Measurements from ENCODE around the gene GNG12.

The GNG12 gene

GRCh38 chr1:67840449-67840848 lies 7.2 kb upstream of the GNG12 start:
- no peak for DNase-seq (ENCODE audit: low read depth)

DNA sequence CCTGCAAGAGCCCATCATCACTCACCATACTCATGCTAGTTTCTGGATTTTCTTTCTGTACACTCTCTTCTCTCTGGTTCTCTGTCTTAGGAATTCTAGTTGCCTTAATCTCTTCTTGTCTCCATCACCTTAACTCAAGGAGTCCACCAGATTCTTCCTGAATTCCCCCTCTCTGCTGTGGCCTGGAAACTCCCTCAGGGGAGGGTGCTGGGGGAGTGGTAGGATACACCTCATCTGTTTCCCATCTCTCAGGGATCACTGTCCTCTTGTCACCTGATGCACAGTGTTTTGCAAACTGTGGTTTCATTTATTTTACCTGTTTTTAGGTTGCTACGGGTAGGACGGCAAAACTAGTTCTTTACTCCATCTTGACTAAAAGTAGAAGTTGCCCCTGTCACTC lies 6.6 kb upstream of the GNG12 start:
- no peak for DNase-seq (ENCODE audit: low read depth)

GRCh38 chr1:67838180-67838910 lies 5.1 kb upstream of the GNG12 start:
- DNase-seq (ENCODE audit: low read depth) = no peak

- DNase-seq (ENCODE audit: low read depth) = no peak
Observed at GRCh38 chr1:67836769-67837168, 3.5 kb upstream of the GNG12 start.

GRCh38 chr1:67835663-67836452 lies 2.6 kb upstream of the GNG12 start:
- no peak for DNase-seq (ENCODE audit: low read depth)

DNA sequence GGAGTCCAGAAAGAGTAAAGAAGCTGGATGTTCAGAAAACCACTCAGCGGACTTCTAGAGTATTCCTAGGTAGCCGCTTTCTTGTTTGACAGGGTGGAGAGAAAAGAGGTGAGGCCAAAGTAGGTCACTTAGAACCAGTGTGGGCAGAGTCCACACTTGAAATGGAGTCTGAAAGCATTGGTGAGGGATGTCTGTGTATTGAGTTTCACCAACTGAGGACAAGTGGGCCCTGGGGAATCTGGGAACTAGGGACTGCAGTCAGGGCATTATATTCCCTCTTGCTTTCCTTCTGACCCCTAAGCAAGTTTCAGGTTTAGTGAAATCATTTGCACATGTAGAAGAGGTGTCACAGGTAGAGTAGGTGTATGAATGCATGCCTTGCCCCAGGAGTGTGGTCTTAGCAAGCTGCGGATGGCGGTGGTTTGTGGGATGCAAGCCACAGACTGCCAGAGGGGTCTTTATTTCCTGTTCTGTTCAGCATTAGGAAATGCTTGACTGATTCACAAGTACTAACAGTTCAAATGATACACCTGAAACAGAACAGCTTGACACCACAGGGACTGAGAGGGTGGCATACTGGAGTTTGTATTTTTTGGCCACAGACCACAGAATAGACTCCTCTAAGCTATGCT lies 1.1 kb upstream of the GNG12 start:
- DNase-seq (ENCODE audit: low read depth) = no peak

DNA sequence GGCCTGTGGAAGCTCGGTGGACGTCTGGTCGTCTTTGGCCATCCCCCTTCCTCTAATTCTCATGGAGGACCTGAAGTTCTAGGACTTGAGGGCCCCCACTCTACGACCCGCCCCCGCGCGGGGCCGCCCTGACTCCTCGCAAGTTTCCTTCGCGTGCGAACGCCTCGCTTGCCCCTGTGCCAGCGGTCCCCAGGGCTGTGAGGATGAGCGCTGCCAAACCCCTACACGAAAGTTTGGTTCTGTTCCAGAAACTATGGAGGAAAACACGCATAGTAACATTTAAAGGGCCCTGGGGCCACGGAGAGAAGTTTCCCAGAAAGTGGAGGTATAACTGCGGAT lies 304 bp upstream of the GNG12 start:
- DNase-seq (ENCODE audit: low read depth) = no peak

GRCh38 chr1:67831850-67832513 lies 1.3 kb downstream of the GNG12 start:
- no peak for DNase-seq (ENCODE audit: low read depth)

DNA sequence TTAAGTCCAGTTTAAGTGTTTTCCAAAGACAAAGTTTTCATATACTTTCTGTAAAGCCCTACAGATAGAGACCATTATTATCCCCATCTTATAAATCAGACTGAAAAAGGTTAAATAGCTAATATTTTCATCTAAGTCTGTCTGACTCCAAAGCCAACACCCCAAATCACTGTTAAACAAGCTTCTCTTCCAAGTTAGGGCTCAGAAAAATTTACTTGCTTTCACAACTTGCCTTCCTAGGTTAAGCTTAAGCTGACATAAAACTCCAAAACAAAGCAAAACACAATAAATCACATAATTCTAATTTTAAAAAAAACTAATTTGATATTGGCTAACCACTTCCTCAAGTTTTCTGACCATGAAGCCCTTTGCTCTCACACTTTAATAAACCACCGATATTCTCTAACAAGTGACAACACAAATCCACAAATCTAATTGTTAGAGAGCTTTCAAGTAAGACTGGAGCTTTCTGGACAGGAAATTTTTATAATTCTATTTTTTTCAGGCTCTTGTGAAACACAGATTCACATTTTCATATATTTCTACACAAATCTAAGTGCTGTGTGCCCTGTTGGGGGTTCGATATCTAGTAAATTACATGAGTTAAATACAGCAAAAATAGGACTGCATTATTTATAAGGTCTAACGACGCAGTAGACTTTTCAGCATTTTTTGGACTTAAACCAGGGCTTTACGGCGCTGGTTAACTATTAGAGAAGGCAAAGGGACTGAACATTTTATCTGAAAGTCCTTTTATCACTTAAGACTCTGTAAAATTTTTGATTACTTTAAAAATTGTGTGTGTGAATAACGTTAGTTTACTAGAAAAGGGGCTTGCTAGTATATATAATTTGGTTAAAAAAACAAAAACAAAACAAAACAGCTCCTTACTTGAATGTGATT lies 2.1 kb downstream of the GNG12 start:
- no peak for DNase-seq (ENCODE audit: low read depth)

GRCh38 chr1:67830226-67830625 lies 3.0 kb downstream of the GNG12 start:
- no peak for DNase-seq (ENCODE audit: low read depth)

- no peak for DNase-seq (ENCODE audit: low read depth)
Observed at GRCh38 chr1:67827688-67828087, 5.6 kb downstream of the GNG12 start.

GRCh38 chr1:67825591-67825990 lies 7.7 kb downstream of the GNG12 start:
- DNase-seq (ENCODE audit: low read depth) = no peak

DNA sequence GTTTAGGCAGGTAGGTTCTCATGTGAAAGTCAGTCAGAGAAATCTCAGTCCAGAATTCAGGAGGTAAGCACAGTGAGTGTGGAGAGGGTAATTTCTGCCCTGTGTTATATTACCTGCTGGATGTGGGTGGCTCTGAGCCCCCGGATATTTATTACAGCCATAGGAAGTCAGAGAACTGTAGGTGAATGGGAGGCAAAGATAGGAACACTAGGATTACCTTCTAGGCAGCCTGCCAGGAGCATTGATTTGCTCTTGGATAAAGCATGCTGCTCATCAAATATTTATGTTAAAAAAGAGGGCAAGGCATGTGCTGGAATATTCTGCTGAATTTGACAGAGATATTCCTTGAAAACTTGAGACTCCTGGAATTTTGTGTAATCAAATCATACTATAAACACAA lies 8.5 kb downstream of the GNG12 start:
- no peak for DNase-seq (ENCODE audit: low read depth)

- no peak for DNase-seq (ENCODE audit: low read depth)
Observed at GRCh38 chr1:67823615-67824014, 9.7 kb downstream of the GNG12 start.

GRCh38 chr1:67821263-67821662 lies 12.0 kb downstream of the GNG12 start:
- no peak for DNase-seq (ENCODE audit: low read depth)

DNA sequence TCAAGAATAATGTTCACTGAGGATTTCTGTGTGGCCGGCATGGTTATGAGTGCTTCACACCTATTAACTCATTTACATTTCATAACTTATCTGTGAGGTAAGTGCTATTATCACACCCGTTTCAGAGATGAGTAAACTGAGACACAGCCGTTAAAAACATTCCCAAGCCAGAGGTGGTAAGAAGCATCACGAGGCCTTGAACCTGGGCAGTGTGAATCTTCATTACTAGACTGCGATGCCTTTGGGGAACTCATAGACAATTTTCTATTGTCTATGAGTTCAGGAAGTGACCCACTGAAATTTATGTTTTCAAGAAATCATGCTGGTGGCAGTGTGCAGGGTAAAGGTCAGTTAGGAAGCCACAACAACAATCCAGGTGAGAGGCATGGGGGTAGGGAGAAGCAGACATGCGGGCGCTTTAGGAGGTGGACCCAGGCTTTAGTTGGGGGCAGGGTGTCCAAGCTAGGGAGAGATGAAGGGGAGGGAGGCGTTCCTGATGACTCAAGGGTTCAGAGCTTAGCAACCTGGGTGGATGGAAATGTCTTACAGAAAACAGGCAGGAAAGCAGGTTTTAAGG lies 14.5 kb downstream of the GNG12 start:
- no peak for DNase-seq (ENCODE audit: low read depth)

GRCh38 chr1:67818162-67818561 lies 15.1 kb downstream of the GNG12 start:
- no peak for DNase-seq (ENCODE audit: low read depth)

DNA sequence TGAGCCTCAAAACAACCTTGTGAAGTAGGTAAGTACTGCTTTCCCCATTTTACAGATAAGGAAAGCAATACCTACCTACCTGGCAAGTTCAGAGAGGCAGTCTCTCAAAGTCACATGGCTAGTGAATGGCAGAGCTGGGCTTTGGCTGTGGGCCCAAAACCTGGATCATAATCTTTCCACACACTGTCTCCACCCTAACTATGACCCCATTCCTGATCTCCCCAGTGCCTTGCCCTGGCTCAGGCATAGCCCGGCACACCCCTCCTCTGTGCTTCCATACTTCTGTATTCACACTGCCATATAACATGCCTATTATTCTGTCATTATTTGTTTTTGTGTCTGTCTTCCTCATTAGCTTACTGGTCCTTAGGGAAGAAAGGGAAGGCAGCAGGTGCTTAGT lies 15.9 kb downstream of the GNG12 start:
- DNase-seq (ENCODE audit: low read depth) = no peak

DNA sequence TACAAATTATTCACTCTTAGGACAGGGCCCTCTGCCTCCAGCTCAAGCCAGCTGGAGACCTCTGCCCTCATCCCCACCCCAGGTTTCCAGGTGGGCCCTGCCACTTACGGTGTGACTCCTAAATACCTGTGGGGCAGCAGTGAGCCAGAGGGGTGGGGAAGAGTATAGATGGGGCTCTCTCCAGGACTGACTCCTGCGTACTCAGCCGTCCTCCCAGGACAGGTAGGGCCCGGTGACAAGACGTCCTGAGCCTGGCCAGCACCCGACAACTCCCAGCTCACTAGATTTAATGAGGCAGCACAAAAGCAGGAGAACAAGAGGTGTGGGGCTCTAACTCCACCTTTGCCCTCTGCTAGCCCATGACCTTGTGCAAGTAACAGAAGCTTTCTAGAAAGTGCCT lies 16.8 kb downstream of the GNG12 start:
- DNase-seq (ENCODE audit: low read depth) = no peak

GRCh38 chr1:67816095-67816475 lies 17.2 kb downstream of the GNG12 start:
- DNase-seq (ENCODE audit: low read depth) = no peak

DNA sequence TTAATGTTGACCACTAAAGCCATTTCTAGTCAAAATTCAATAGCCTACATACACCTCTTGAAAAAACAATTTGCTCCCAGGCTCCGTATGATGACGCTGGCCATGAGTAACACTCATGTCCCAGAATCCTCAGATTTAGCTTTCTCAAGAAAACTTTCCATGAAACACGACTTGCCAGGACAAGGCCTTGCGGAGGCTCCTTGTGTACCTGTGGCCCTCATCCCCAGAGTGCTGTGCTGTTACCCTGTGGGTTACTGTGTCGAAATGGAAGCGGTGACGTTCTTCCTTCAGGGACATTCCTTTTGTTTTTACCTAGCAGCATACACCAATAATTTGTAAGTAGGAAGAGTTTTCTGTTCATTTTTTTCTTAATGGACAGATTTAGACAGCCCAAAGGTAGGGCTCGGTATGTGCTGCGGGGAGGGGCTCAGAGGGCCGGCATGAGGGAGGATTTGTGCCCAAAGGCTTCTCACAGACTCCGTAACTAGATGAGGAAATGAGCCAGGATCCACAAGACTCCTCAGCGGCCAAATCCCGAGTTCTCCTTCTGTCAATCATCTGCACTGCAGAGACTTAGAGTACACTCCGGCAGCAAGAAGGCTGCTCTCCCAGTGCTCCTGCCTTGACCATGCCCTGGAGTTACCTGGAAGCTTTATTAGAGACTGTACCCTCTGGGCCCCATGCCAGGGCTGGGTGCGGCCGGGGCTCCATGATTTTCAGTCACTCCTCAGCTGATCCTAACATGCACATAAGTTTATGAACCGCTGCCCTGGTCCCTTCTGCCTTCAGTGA lies 17.8 kb downstream of the GNG12 start:
- DNase-seq (ENCODE audit: low read depth) = no peak

All from stimulated activated CD4-positive, alpha-beta T cell treated with anti-CD3 and anti-CD28 coated beads, Interleukin-2, amount 100 ng/mL, for 4 hours (primary cell).